GM20000 (cell line): Measurements from ENCODE around the gene LYG2.

Experiments
- DNase-seq: peaks from one replicate; pipeline ENCODE4 v3.0.0; 2012; ENCODE audit warnings: low spot score
- TF ChIP-seq, protein P1 (sequence below): IDR thresholded peaks from 2 replicates; pipeline ENCODE4 v1.5.1; 2012; ENCODE audit warnings: mild to moderate bottlenecking, control low read depth; ENCODE audit errors: extremely low read depth, missing control alignments

Gene LYG2

GRCh38 chr2:99275882-99276281 lies 20.4 kb upstream of the LYG2 start:
- no peak for DNase-seq

DNA sequence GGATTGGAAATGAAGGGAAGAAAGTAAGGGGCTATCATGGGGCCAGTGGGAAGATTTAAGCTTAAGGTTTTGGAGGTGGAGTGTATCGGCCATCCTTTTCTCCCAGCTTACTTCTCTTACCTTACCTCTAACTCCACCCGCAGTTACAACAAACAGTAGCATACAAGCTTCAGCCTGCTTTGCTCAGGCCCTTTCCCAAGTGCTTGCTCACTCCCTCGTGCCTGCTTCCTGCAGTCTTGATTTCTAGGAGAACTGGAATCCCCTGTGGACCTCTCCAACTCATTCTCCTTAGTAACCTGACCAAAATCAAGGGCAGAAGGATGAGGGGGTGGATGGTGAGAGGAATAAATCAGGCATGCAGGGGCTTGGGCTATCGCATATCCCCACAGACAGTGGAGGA lies 5.8 kb upstream of the LYG2 start:
- no peak for DNase-seq
- TF ChIP-seq, protein P1, sequence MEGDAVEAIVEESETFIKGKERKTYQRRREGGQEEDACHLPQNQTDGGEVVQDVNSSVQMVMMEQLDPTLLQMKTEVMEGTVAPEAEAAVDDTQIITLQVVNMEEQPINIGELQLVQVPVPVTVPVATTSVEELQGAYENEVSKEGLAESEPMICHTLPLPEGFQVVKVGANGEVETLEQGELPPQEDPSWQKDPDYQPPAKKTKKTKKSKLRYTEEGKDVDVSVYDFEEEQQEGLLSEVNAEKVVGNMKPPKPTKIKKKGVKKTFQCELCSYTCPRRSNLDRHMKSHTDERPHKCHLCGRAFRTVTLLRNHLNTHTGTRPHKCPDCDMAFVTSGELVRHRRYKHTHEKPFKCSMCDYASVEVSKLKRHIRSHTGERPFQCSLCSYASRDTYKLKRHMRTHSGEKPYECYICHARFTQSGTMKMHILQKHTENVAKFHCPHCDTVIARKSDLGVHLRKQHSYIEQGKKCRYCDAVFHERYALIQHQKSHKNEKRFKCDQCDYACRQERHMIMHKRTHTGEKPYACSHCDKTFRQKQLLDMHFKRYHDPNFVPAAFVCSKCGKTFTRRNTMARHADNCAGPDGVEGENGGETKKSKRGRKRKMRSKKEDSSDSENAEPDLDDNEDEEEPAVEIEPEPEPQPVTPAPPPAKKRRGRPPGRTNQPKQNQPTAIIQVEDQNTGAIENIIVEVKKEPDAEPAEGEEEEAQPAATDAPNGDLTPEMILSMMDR, result no peak

More at GRCh38 chr2:99275882-99276281, 20.4 kb upstream of the LYG2 start:
- TF ChIP-seq, protein P1, result no peak

GRCh38 chr2:99260184-99260583 lies 4.7 kb upstream of the LYG2 start:
- DNase-seq, result no peak
- TF ChIP-seq, protein P1, result no peak

GRCh38 chr2:99259465-99259864 lies 4.0 kb upstream of the LYG2 start:
- TF ChIP-seq, protein P1, result no peak
- no peak for DNase-seq

GRCh38 chr2:99256677-99257076 lies 1.2 kb upstream of the LYG2 start:
- TF ChIP-seq, protein P1, result no peak
- no peak for DNase-seq

- TF ChIP-seq, protein P1, result no peak
Observed at GRCh38 chr2:99249951-99250350, 5.5 kb downstream of the LYG2 start.

GRCh38 chr2:99242151-99242550 lies 13.3 kb downstream of the LYG2 start:
- TF ChIP-seq, protein P1, result no peak

More at GRCh38 chr2:99249951-99250350, 5.5 kb downstream of the LYG2 start:
- no peak for DNase-seq

More at GRCh38 chr2:99242151-99242550, 13.3 kb downstream of the LYG2 start:
- no peak for DNase-seq
